Measurements from ENCODE around the gene AP4M1. TPM values are rescaled to one million over a fixed set of nuclear protein-coding genes. Genes with fewer than 3 reads are reported as not detected.

The AP4M1 gene
- total and polyA plus RNA-seq, 9 of the 15 experiments (the other 6 are each of a cell fraction or from before 2014, with no cell fraction given): 1.3 to 30.9 (median 14.1) TPM

DNA sequence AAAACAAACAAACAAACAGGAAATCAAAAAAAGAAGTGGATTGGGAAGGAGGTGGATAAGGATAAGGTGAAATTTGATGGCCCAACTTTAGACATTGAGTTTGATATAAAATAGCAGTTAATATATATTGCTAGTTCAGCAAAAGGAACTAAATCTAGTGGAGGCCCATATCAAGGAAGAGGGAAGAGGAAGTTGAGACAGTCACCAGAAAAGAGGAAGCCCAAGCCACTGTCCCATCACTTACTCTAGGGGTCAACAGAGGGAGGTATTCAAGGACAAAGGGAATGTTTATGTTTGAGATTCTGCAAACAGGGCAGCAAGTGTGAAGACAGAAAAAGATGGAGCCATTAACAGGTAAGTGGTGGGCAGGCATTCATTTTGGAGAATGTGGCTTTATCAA lies 51.0 kb downstream of the AP4M1 start (continued):
- TF ChIP-seq, protein P1, sequence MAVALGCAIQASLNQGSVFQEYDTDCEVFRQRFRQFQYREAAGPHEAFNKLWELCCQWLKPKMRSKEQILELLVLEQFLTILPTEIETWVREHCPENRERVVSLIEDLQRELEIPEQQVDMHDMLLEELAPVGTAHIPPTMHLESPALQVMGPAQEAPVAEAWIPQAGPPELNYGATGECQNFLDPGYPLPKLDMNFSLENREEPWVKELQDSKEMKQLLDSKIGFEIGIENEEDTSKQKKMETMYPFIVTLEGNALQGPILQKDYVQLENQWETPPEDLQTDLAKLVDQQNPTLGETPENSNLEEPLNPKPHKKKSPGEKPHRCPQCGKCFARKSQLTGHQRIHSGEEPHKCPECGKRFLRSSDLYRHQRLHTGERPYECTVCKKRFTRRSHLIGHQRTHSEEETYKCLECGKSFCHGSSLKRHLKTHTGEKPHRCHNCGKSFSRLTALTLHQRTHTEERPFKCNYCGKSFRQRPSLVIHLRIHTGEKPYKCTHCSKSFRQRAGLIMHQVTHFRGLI (CRISPR knock-in tag; IDR thresholded peaks at IDR 0.05): no peak
- TF ChIP-seq FOXK2 (conservative IDR thresholded peaks at IDR 0.05 in 1 of 2, IDR thresholded peaks at IDR 0.05 in 1 of 2; ENCODE audit: low read depth in 2 of 2) (peak in 1 of 2 experiments; percentile 19; a peak in 1 of 4 replicates), NFXL1 (CRISPR knock-in tag; IDR thresholded peaks at IDR 0.05) (no peak), GATA2 (CRISPR knock-in tag; IDR thresholded peaks at IDR 0.05) (no peak), ZZZ3 (IDR thresholded peaks at IDR 0.05) (no peak), SIN3B (IDR thresholded peaks at IDR 0.05; ENCODE audit: low read depth) (no peak), FOXK1 (CRISPR knock-in tag; IDR thresholded peaks at IDR 0.05; ENCODE audit: borderline replicate concordance) (no peak), MAZ (CRISPR knock-in tag; conservative IDR thresholded peaks at IDR 0.05 in 1 of 2, IDR thresholded peaks at IDR 0.05 in 1 of 2) (0 out of 4 replicates have a peak, but pooled peaks of 1 of the 2 experiments have one; percentile 7), MTA1 (IDR thresholded peaks at IDR 0.05; ENCODE audit: borderline replicate concordance) (peak; percentile 68; the same call in 1 of the 2 replicates), L3MBTL2 (IDR thresholded peaks at IDR 0.05) (no peak), ETS2 (tag; IDR thresholded peaks at IDR 0.05; ENCODE audit: borderline replicate concordance, poor library complexity, severe bottlenecking) (no peak), FUS (optimal IDR thresholded peaks at IDR 0.05; ENCODE audit: low read depth, low read length) (no peak), NCOA1 (IDR thresholded peaks at IDR 0.05; ENCODE audit: low read depth) (no peak; the same call in 1 of the 2 replicates), HDAC1 (IDR thresholded peaks at IDR 0.05) (0 out of 4 replicates have a peak, but pooled peaks of 1 of the 2 experiments have one; percentile 18), ZNF766 (CRISPR knock-in tag; conservative IDR thresholded peaks at IDR 0.05) (no peak), GATAD2A (IDR thresholded peaks at IDR 0.05) (no peak)
- TF ChIP-seq, protein P2, sequence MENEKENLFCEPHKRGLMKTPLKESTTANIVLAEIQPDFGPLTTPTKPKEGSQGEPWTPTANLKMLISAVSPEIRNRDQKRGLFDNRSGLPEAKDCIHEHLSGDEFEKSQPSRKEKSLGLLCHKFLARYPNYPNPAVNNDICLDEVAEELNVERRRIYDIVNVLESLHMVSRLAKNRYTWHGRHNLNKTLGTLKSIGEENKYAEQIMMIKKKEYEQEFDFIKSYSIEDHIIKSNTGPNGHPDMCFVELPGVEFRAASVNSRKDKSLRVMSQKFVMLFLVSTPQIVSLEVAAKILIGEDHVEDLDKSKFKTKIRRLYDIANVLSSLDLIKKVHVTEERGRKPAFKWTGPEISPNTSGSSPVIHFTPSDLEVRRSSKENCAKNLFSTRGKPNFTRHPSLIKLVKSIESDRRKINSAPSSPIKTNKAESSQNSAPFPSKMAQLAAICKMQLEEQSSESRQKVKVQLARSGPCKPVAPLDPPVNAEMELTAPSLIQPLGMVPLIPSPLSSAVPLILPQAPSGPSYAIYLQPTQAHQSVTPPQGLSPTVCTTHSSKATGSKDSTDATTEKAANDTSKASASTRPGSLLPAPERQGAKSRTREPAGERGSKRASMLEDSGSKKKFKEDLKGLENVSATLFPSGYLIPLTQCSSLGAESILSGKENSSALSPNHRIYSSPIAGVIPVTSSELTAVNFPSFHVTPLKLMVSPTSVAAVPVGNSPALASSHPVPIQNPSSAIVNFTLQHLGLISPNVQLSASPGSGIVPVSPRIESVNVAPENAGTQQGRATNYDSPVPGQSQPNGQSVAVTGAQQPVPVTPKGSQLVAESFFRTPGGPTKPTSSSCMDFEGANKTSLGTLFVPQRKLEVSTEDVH (IDR thresholded peaks at IDR 0.05; ENCODE audit: low read depth, partially characterized antibody): peak; percentile 16
- TF ChIP-seq, protein P3, sequence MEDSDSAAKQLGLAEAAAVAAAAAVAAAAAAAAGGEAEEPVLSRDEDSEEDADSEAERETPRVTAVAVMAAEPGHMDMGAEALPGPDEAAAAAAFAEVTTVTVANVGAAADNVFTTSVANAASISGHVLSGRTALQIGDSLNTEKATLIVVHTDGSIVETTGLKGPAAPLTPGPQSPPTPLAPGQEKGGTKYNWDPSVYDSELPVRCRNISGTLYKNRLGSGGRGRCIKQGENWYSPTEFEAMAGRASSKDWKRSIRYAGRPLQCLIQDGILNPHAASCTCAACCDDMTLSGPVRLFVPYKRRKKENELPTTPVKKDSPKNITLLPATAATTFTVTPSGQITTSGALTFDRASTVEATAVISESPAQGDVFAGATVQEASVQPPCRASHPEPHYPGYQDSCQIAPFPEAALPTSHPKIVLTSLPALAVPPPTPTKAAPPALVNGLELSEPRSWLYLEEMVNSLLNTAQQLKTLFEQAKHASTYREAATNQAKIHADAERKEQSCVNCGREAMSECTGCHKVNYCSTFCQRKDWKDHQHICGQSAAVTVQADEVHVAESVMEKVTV (CRISPR knock-in tag; IDR thresholded peaks at IDR 0.05): no peak
- TF ChIP-seq, protein P4, sequence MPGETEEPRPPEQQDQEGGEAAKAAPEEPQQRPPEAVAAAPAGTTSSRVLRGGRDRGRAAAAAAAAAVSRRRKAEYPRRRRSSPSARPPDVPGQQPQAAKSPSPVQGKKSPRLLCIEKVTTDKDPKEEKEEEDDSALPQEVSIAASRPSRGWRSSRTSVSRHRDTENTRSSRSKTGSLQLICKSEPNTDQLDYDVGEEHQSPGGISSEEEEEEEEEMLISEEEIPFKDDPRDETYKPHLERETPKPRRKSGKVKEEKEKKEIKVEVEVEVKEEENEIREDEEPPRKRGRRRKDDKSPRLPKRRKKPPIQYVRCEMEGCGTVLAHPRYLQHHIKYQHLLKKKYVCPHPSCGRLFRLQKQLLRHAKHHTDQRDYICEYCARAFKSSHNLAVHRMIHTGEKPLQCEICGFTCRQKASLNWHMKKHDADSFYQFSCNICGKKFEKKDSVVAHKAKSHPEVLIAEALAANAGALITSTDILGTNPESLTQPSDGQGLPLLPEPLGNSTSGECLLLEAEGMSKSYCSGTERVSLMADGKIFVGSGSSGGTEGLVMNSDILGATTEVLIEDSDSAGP (CRISPR knock-in tag; IDR thresholded peaks at IDR 0.05): no peak
- TF ChIP-seq, protein P5, sequence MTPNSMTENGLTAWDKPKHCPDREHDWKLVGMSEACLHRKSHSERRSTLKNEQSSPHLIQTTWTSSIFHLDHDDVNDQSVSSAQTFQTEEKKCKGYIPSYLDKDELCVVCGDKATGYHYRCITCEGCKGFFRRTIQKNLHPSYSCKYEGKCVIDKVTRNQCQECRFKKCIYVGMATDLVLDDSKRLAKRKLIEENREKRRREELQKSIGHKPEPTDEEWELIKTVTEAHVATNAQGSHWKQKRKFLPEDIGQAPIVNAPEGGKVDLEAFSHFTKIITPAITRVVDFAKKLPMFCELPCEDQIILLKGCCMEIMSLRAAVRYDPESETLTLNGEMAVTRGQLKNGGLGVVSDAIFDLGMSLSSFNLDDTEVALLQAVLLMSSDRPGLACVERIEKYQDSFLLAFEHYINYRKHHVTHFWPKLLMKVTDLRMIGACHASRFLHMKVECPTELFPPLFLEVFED (CRISPR knock-in tag; conservative IDR thresholded peaks at IDR 0.05): no peak

Measured in K562 (cell line).